ENCODE measurements around the gene BSN.

BSN gene

DNA sequence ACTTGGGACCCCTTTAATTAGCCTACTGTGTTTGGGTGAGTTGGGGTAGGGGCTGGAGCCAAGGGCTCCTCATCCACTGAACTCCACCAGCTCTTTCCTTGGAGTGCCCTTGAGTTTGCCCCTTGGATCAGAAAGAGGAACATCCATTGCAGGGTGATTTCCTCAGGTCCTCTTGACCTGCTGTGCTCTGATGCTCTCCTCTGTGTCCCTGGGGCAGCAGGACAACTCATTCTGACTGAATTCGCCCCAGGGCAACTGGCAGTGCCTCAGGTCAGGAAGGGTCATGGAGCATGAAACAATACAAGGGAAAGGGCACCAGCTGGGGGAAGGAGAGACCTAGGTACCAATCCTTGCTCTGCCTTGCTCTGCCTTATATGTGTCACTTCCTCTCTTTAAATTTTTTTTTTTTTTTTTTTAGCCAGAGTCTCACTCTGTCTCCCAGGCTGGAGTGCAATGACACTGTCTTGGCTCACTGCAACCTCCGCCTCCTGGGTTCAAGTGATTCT is 47.8 kb downstream of the BSN start:
- no peak for DNase-seq
- ATAC-seq, result no peak

- peak; percentile 55 for DNase-seq
- ATAC-seq, result peak; percentile 93
Observed at GRCh38 chr3:49602877-49603411, 48.7 kb downstream of the BSN start.

DNA sequence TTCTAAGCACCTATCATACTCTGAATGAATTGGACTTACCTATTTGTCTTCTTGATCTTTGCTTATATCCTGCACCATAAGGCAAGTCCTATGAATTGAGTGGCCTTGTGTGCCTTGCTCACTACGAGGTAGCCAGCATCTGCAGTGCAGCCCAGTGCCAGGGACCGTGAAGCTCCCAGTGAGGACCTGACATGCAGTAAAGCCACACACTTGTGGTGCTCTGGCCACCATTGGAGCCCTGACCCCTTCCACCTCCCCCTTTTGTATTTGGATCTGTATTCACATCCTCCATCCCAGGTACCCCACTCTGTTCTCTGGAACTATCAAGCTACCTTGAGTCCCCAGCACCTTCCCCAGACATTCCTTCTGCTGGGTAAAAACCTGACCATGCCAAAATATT is 52.1 kb downstream of the BSN start:
- ATAC-seq (no peak), DNase-seq (no peak)

- no peak for DNase-seq
Observed at GRCh38 chr3:49607105-49607591, 52.9 kb downstream of the BSN start.

DNA sequence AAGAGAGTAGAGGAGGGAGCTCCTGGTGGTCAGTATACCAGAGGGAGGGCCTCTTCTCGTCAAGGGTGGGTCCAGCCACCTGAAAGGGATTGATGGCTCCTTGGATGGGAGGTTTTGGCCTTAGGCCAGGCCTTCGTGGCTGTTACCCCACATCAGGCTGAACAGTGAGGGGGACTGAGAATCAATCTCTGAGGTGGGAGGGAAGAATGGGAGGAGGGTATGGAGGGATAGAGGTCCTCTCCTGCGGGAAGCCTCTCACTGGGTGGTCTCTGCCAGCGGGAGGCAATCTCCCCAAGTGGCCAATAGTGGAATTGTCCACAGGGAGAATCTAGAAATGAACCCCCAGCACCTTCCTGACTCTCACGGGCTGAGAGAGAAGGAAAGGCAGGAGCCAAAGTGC is 53.5 kb downstream of the BSN start:
- DNase-seq (no peak), ATAC-seq (no peak)

More at GRCh38 chr3:49607105-49607591, 52.9 kb downstream of the BSN start:
- no peak for ATAC-seq

DNA sequence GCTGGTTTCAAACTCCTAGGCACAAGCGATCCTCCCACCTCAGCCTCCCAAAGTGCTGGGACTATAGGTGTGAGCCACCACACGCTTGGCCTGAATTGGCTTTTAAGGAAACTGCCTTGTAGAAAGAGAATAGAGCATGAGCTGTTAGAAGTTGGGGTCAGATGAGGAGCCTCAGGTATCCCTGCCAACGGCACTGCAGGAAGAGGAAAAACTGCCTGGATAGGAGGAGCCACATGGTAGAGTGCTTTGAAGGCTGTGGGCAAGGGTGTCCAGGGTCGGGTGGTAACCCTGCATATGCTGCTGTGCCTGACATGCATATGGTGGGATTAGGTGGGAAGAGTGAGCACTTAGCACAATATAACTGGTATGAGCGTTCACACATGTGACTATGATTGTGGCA is 55.0 kb downstream of the BSN start:
- ATAC-seq (no peak), DNase-seq (no peak)

- DNase-seq (no peak), ATAC-seq (no peak)
Observed at GRCh38 chr3:49609815-49610214, 55.5 kb downstream of the BSN start.

GRCh38 chr3:49610666-49611280 is 56.5 kb downstream of the BSN start:
- no peak for ATAC-seq
- no peak for DNase-seq

DNA sequence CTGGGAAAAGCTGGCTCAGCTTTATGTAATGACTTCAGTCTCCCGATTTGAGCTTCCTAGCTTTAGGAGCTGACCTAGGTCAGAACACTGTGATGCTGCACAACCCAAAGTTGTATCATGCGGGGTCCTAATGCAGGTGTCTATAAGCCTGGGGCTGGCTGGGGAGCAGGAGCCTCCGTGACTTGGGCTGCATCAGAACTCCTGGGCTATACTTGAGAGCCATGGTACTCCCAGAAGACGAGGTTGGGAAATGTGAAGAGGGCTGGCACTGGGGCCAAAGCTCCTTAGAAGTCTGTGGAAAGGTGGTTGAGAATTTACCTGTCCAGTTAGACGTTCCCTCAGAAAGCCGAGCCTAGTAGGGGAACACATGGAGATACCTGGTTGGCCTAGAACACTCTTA is 57.0 kb downstream of the BSN start:
- no peak for DNase-seq
- no peak for ATAC-seq

DNA sequence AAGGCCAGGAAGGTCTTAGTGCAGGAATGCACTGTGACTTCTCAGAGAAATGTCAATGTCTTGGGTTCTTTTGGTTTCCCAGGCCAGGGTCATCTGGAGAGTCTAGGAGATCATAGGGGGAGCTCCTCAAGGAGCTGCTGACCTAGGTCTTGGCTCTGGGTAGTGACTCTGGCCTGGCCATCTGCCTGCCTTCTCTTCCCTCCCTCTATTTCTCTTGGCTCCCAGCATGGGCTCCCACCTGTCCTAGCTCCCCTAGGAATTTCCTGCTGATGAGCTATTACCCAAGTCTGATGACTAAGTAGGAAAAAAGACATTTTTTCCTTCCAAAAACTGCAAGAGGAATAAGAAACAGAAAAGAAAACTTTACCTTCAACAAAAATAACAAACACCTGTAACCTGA is 57.4 kb downstream of the BSN start:
- DNase-seq (no peak), ATAC-seq (no peak)

GRCh38 chr3:49614936-49615335 is 60.7 kb downstream of the BSN start:
- no peak for DNase-seq

DNA sequence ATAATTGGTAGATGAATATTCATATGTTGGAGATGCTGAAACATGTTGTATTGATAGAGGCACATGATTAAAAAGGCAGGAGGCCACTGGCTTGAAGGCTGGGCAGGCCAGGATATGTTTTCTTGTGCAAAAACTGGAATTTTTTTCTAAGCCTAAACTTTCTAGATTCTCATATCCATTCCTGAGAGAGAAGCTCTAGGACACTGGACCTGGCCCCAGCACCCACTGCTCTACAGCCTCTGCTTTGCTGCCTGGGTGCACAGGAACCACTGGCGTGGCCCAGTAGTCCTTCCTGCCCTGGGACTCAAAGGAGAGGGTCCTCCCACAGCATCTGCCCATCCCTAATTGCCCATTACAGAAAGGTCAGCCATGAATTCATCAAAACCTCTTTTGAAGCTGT is 61.8 kb downstream of the BSN start:
- ATAC-seq (no peak), DNase-seq (no peak)

More at GRCh38 chr3:49614936-49615335, 60.7 kb downstream of the BSN start:
- no peak for ATAC-seq

DNA sequence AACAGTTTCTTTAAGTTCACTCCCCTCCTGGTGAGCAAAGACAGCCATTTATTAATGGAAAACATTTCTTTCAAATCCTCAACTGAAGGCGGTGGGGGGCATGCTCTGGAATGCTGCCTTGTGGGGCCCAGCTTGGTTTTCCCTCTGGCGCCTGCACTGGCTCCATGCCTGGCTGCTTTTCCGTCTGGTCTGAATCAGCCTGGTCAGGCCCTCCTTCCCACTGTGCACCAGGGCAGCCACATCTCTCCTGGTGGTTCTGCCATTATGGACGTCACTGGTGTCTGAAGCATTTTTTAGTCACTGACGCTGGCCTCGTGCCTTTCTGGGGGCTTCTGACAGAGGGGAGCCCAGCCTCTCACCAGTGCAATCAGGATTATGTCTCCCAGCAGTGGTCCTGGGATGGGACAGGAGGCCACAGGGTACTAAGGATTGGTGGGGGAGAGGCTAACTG is 62.2 kb downstream of the BSN start:
- ATAC-seq (no peak), DNase-seq (no peak)

GRCh38 chr3:49617390-49618013 is 63.2 kb downstream of the BSN start:
- ATAC-seq (no peak), DNase-seq (no peak)

DNA sequence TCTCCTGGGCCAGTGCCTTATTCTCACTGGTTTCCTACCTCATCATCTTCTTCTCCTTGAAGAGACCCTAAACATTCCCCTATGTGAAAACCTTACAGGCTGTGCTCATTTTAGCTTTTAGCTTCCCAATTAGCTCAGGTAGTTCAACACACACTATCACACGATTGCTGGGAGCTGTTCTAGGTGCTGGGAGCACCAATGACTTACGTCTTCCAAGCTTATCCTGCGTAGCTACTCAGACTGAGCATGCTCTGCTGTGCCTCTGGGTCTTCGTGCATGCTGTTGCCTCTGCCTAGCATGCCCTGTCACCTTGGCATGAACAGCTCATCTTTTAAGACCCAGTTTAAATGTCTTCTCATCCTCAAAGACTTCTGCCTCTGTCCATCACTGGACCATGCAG is 64.1 kb downstream of the BSN start:
- ATAC-seq (no peak), DNase-seq (no peak)

DNA sequence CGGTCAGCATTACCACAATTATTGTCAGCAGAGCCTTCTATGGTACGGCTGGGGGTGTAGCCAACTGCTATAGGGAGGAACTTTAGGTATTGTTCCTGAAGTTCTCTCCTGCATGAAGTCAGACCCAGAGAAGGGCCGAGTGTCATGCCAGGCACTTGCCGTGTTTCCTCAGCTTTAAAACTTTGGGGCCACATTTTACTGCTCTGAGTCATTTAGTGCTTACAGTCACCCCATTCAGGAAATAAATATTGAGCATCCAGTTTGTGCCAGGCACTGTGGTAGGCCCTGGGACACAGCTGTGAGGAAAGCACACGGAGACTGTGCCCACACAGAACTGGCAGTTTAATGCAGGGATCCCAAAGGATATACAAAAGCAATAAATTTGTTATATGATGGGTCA is 65.4 kb downstream of the BSN start:
- DNase-seq, result no peak
- no peak for ATAC-seq

- ATAC-seq (no peak), DNase-seq (no peak)
Observed at GRCh38 chr3:49620728-49621127, 66.5 kb downstream of the BSN start.

DNA sequence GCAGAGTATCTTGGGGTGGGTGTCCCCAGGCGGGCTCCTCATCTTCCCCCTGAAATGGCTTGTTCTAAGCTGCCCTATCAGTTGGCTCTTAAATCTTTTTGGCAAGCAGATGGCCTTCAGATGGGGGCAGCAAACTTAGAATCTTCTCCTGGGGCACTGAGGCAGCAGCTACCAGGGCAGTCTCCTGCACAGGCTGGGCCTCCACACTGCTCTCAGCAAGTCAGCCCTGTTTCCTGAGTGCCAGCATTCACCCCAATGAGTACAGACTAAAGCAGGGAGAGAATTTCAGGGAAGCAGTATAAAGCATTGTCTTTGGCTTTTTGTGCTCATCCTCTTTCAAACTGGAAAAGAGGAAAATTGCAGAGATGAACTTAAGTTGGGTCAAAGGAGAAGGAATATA is 68.8 kb downstream of the BSN start:
- DNase-seq, result no peak
- no peak for ATAC-seq

GRCh38 chr3:49625071-49625470 is 70.8 kb downstream of the BSN start:
- no peak for DNase-seq
- ATAC-seq, result no peak

- ATAC-seq (peak; percentile 72), DNase-seq (no peak)
Observed at GRCh38 chr3:49626101-49626581, 71.9 kb downstream of the BSN start.

GRCh38 chr3:49626796-49627195 is 72.5 kb downstream of the BSN start:
- DNase-seq (no peak), ATAC-seq (no peak)

DNA sequence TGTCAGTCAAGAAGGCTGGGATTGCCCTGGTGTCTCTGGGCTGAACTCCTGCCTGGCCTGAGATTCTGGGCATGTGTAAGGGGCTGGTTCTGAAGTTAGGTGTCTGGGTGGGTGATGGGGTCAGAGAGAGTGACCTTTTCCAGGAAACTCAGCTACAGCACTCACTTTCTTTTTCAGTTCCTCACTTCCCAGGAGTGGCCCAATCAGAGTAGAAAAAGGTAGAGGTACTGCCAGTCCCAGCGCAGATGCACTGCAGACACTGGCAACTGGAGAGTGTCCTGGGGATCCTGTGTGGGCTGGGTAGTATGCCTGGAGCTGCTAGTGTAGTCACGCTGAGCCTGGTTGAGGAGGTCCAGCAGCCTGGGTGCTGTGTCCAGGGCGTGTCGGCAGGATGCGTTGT is 73.4 kb downstream of the BSN start:
- ATAC-seq (no peak), DNase-seq (no peak)

- DNase-seq (no peak), ATAC-seq (no peak)
Observed at GRCh38 chr3:49628249-49628648, 74.0 kb downstream of the BSN start.

DNA sequence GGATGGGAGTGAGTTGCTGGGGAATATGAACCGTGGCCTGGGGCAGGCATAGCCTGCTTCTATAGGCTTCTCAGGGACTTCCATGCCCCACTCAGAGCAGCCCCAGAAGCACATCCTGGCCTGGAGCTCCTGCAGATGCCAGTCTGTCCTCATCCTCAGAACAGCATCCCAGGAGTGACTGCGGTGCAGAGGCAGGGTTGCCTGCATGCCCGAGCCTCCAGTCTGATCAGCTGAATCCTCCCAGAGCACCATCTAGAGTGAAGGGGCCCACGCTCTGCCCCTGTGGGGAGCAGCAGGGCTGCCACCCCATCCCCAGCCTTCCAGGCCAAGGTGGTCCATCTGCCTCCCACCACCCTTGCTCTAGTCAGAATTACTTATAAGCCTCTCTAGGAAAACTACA is 75.2 kb downstream of the BSN start:
- ATAC-seq (no peak), DNase-seq (no peak)

All from stimulated activated naive CD8-positive, alpha-beta T cell treated with anti-CD3 and anti-CD28 coated beads, Interleukin-15, Interleukin-2, amounts not matched to agents 100 U/mL and 50 U/mL, for 24 hours (primary cell).